Coronary artery (tissue), 2 donors: ENCODE measurements around the gene GCK.

ENCODE experiments used
- DNase-seq: peaks from one replicate; pipeline ENCODE4 v3.0.0-alpha.2; 2017; ENCODE audit warnings: low spot score
- H3K27ac ChIP-seq, 2 donors: fragments of 200-600 bp; sonication (generic); one replicate each; pipeline ENCODE4 v1.5.1; 2016 to 2019
- H3K4me3 ChIP-seq: fragments of 200-600 bp; sonication (generic); 2 replicates; pipeline ENCODE4 v1.5.1; 2016; ENCODE audit warnings: mild to moderate bottlenecking, moderate library complexity
- CTCF ChIP-seq: fragments of 200-600 bp; sonication (generic); IDR thresholded peaks from one replicate; pipeline ENCODE4 v1.5.1; 2019; ENCODE audit warnings: antibody characterized with exemption

The GCK gene

GRCh38 chr7:44161371-44161770 lies 27.9 kb downstream of the GCK start:
- no peak for TF ChIP-seq CTCF
- Histone ChIP-seq H3K27ac (no peak overlapping the region), H3K4me3 (no peak overlapping the region)
- DNase-seq: peak; percentile 50

DNA sequence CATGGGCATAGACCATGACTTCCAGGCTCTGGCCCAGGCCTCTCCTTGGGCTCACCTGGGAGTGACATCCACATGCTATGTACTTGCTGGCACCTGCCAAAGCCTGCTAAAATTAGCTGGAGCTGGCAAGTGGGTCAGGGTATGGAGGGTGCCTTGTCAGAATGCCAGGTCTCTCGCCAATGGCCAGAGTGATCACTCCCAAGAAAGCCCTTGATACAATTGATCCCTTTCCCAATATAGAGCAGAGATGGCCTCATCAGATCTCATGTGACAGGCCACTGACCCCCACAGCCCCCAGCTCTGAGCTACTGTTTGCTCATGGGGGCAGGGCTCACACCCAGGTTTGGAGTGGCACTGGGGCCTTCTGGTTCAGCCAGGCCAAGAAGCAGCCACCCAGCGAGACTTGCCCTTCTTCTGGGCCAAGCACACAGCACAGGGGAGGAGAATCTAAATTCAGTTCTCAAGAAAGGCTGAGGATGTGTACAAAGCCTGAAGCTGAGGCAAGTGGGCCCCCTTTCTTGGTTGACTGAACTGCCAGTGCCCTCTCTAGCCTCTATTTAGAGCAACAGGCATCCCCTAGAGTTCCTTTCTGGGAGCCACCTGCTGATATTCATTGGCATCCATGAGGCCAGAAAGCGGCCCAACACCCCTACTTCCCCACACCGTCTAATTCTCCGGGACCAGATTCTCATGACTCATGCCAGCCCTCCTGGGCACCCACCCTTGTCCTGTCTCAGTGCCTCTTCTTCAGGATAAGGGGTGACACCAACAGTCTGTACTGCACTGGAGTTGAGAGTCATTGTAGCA lies 29.2 kb downstream of the GCK start:
- H3K27ac ChIP-seq: no peak overlapping the region
- no peak for TF ChIP-seq CTCF
- DNase-seq: peak; percentile 36
- no peak overlapping the region for H3K4me3 ChIP-seq

GRCh38 chr7:44158873-44159631 lies 30.2 kb downstream of the GCK start:
- Histone ChIP-seq H3K4me3 (no peak overlapping the region), H3K27ac (no peak overlapping the region)
- no peak for TF ChIP-seq CTCF
- peak; percentile 69 for DNase-seq

- no peak for TF ChIP-seq CTCF
- peak; percentile 60 for DNase-seq
- H3K4me3 ChIP-seq: no peak overlapping the region
- no peak overlapping the region for H3K27ac ChIP-seq
Measured at GRCh38 chr7:44158096-44158872, 31.0 kb downstream of the GCK start.

- Histone ChIP-seq H3K27ac (no peak overlapping the region), H3K4me3 (no peak overlapping the region)
- no peak for TF ChIP-seq CTCF
- peak; percentile 50 for DNase-seq
Measured at GRCh38 chr7:44157116-44158080, 31.8 kb downstream of the GCK start.

DNA sequence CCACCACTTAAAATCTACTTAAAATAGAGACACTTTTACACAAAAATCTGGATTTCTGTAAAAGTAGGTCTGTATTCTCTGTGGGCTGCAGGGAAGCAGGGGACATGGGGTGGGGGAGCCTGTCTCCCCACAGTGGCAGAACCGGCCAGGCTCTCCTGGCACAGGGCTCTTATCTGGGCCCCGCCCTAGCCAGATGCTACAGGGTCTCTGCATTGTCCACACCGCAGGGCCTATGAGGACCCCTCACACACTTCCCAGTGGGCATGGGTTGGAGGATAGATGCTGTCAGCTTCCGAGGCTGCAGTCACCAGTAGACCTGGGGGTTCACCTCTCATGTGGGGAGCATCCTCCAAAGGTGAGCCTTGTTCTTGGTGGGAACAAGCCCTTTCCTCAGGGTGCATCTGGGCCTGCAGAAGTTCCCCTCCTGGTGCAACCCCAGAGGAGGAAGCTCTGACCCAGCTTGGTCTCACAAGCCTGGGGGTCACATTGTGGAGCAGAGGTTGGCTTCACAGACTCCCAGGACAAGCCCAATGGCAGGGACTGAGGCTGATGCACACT lies 32.7 kb downstream of the GCK start:
- no peak overlapping the region for H3K27ac ChIP-seq
- H3K4me3 ChIP-seq: no peak overlapping the region
- TF ChIP-seq CTCF: no peak
- peak; percentile 61 for DNase-seq
